Posterior cingulate gyrus (tissue), 11 donors: Measurements from ENCODE around the gene ETV2.

Experiments used
- DNase-seq, 10 donors: peaks; one replicate each; pipeline versions ENCODE4 v3.0.0 to v3.0.0-alpha.2; 2020 to 2021; ENCODE audit warnings: mixed read lengths in 3 of 10
- intact Hi-C: fragments of 100-400 bp; cut with DNase I; formaldehyde crosslinking; loops from one replicate; pipeline ENCODE4 v1.15.1; 2023

Gene ETV2

DNA sequence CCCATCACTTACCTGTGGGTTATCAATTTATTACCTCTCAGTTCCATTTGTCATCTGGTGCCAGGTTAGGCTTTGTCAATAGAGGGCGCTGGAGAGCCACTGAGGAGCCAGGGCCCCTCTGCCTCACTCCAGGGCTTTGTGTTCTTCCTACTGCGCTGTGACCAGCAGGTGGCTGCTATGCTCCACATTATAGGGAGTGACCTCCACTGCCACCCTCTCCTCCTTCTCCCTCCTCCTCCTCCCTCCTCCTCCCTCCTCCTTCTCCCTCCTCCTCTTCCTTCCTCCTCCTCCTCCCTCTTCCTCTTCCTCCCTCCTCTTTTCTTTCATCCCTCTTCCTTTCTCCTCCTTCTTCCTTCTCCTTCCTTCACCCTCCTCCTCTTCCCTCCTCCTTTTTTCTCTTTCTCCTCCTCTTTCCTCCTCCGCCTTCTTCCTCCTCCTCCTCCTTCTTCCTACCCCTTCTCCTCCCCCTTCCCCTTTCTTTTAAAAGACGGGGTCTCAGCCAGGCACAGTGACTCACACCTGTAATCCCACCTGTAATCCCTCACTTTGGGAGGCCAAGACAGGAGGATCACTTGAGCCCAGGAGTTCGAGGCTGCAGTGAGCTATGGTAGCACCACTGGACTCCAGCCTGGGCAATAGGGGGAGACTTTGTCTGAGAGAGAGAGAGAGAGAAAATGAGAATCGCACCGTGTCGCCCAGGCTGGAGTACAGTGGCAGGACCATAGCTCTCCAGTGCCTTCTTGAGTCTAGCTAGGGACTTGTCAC, 52.5 kb downstream of the ETV2 start:
- DNase-seq: peak; percentile 66 to 98 (median 84)
- intact Hi-C loops: loop anchor here (1.0 to 5.0 kb wide), 2 partner anchors 22 to 238 kb away; no protein-coding TSS in a partner anchor
